Retina (tissue), 1 donor: Measurements from ENCODE around the gene CIRBP.

ENCODE experiments used
- DNase-seq: peaks from one replicate; pipeline ENCODE4 v3.0.0-alpha.2; 2016

Gene CIRBP

DNA sequence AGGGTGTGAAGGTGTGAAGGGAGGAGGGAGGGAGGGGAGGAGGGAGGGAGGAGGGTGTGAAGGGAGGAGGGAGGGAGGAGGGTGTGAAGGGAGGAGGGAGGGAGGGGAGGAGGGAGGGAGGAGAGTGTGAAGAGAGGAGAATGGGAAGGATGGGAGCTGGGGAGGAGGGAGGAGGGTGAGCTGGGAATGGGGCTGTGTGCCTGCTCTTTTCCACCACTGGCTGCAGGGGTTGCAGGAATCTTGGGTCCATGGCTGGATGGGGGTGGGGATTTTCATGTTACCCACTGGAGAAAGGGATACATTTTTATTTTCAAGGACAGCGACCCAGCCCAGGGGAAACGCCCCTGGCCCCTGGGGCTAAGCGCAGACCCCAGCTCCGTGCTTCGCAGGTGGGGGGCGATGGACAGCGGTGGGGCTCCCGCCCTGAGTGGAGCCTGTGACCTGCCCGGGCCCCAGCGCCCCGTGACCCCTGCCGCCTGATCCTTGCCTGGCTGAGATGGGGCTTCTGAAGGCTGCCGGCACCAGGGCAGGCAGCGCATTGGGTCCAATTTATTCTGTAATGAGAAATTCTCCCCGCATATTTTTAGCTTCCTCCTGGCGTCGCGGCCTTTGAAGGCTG lies 13.6 kb downstream of the CIRBP start:
- no peak for DNase-seq

- DNase-seq, result peak; percentile 56
Observed at GRCh38 chr19:1283207-1283916, 14.2 kb downstream of the CIRBP start.

DNA sequence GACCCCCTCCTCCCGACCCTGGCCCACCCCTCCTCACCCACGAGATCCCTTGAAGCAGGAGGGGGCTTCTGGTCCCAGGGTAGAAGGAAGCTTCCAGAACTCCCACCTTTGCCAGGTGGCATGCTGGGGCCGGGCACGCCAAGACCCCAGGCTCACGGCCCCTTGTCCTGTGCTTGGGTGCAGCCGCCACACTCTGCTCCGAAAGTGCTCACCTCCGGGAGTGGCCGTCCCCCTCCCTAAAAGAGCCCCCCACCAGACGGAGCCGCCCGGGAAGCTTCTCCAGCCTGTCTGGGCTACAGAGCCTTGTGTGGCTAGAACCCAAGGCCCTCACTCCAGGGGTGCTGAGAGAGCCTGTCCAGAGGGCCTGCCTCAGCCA lies 14.8 kb downstream of the CIRBP start:
- no peak for DNase-seq

DNA sequence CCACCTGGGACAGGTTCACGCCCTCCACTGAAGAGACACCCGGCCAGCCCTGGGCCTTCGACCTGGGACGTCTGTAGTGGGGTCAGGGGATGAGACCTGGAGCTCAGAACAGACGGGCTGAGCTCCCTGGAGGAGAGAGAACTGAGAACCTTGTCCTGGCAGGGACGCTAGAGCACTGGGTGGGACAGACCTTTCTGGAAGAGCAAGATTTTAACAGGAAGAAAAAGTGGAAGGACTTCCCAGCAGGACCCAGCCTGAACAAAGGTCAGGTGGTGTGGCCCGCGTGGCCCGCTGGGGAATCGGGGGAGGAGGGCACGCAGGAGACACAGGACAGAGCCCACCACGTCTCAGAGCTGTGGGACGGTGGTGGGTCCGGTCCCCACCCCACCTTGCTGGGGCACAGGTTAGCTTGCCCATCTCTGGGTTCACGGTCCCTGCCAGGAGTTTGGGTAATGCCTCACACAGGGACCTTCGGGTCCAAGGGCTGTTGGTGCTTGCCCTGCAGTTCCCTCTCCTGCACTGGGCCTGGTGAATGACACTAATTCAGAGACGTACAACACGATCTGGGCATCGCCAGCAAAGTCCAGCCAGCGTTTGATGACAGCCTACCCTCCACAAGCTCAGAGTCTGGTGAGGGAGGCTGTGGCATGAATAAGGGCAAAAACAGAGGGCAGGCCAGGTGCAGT lies 15.3 kb downstream of the CIRBP start:
- no peak for DNase-seq

DNA sequence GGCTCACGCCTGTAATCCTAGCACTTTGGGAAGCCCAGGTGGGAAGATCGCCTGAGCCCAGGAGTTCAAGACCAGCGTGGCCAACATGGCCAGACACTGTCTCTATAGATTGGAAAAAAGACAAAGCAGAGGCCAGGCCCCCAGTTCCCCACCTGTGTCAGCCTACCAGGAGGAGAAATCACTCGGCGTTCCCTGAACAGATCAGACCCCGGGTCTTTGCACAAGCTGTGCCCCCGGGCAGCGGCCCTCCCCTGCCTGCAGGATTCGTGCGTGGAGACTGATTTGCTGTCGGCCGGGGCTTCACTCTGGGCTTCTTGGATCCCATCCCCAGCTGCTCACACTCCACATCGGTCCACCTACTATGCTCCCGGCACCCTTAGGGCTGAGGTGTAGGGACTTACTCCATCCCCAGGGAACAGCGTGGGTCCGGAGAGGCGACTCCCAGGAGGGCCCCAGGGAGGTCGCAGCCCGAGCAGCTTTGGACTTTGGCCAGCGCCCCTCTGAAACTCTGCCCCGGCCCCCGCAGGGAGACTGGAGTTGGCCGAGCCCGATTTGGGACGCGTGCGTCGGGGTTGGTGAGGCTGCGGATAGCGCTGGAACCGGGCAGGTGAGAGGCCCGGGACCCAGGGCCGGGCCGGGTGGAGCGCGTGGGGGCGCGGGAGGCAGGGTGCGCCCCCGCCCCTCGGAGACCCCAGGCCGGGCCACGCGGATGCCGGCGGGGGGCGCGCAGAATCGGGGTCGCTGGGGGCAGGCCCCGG lies 16.0 kb downstream of the CIRBP start:
- peak; percentile 75 for DNase-seq

DNA sequence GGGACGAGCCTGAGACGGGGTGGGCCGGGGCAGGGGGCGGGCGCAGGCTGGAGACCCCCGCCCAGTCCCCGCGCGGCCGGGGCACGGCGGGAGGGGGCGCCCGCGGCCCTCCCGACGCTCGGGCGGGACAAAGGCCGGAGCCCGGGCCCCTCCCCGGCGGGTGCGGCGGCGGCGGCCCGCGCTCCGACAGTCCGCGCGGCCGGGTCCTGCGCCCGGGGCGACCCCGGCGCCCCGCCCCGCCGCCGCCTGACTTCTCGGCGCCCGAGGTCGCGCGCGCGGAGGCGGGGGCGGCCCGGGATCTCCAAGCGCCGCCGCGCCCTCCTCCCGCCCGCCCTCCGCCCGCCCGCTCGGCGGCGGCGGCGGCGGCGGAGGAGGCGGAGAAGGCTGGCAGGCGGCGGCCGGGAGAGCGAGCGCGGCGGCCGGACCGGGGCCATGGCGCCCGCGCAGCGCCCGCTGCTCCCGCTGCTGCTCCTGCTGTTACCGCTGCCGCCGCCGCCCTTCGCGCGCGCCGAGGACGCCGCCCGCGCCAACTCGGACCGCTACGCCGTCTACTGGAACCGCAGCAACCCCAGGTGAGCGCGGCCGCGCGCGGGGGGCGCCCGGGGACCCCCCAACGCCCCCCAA lies 16.7 kb downstream of the CIRBP start, which contains the start of gene EFNA2:
EFNA2 (plus strand) TSS at position 137 of the 624 bp plus-strand sequence; CDS start at position 433, 296 bp downstream.
- no peak for DNase-seq

- DNase-seq, result peak; percentile 54
Observed at GRCh38 chr19:1286487-1287353, 17.6 kb downstream of the CIRBP start.

- peak; percentile 76 for DNase-seq
Observed at GRCh38 chr19:1287354-1288225, 18.5 kb downstream of the CIRBP start.

GRCh38 chr19:1288226-1288612 lies 19.1 kb downstream of the CIRBP start:
- no peak for DNase-seq

- DNase-seq, result no peak
Observed at GRCh38 chr19:1288833-1289685, 19.9 kb downstream of the CIRBP start.

GRCh38 chr19:1289686-1290025 lies 20.5 kb downstream of the CIRBP start:
- DNase-seq, result no peak

- DNase-seq, result no peak
Observed at GRCh38 chr19:1290196-1290702, 21.1 kb downstream of the CIRBP start.

GRCh38 chr19:1290703-1291651 lies 21.8 kb downstream of the CIRBP start:
- no peak for DNase-seq

GRCh38 chr19:1291761-1292418 lies 22.8 kb downstream of the CIRBP start:
- no peak for DNase-seq

GRCh38 chr19:1292419-1293151 lies 23.5 kb downstream of the CIRBP start:
- DNase-seq, result no peak

GRCh38 chr19:1293782-1294604 lies 24.9 kb downstream of the CIRBP start:
- DNase-seq, result no peak
